Stimulated activated CD8-positive, alpha-beta memory T cell treated with anti-CD3 and anti-CD28 coated beads, Interleukin-12 subunit alpha, Interleukin-12 subunit beta, amount 100 ng/mL, for 4 hours (primary cell): Measurements from ENCODE around the gene NADK2.
"Not testable (repeated sequence)": the region's sequence is repeated elsewhere in the genome, so short reads cannot be mapped to it uniquely, and the experiment has no call there.

ENCODE experiments used
- DNase-seq: peaks from one replicate; pipeline ENCODE4 v3.0.0-alpha.2; 2020; ENCODE audit warnings: low read depth

NADK2 gene

DNA sequence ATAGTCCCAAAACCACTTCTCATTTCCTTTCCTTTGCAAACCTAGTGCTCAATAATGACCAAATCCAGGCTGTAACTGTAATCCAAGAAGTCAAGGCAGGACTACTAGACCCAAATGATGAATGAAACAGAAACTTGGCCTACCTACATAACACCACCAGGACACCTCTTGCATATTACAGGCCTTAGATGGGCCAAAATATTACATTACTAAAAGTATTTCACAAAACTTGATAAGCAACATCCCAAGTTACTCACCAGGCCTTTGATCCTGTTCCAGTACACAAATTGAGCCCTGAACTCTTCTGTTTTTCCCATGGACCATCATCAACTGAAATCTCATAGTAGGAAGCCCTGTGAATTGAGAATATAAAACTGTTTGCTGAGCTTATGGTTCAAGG, 34.8 kb downstream of the NADK2 start:
- no peak for DNase-seq

DNA sequence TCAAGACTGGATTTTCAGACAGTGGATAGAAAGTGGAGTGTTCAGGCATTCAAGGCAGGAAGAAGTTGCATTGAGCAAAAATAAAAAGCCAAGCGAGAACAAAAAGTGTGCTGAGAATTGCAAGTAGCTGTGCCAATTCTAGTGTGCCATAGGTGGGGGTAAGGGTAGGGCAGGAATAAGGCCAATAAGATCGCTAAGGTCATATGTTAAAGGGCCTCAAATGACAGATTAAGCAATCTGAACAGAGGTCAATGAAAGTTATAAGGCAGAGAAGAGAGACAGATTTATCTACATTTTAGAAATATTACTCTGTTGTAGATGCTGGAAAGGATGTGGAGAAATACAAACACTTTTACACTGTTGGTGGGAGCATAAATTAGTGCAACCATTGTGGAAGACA, 36.4 kb downstream of the NADK2 start:
- DNase-seq: no peak

DNA sequence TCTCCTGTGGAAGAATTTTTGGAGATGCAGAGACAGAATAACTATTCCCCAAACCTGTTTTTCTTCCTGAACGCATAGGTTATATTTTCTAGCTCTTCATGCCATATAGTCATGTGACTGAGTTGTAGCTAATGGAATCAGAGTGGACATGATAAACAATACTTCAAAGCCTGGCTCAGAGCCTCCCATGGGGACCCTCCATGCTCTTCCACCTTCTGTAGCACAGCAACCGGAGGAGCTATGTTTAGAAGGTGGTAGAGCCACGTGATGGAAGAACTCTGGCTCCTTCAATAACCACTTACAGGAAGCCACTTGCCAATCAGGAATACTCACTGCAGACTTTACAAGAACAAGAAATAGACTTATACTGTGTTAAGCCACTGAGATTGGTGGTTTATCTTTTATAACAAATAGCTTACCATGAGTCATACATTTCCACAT, 39.2 kb downstream of the NADK2 start:
- no peak for DNase-seq

DNA sequence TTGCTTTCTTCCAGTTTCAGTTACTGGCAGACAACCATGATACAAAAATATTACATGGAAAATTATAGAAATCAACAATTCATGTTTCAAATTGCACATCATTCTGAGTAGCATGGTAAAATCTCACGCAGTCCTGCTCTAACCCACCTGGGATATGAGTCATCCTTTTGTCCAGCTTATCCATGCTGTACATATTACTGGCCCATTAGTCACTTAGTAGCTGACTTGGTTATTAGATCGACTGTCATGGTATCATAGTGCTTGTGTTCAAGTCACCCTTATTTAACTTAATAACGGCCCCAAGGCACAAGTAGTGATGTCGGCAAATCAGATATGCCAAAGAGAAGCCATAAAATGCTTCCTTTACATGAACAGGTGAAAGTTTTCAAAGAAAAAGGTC, 41.2 kb downstream of the NADK2 start:
- no peak for DNase-seq

DNA sequence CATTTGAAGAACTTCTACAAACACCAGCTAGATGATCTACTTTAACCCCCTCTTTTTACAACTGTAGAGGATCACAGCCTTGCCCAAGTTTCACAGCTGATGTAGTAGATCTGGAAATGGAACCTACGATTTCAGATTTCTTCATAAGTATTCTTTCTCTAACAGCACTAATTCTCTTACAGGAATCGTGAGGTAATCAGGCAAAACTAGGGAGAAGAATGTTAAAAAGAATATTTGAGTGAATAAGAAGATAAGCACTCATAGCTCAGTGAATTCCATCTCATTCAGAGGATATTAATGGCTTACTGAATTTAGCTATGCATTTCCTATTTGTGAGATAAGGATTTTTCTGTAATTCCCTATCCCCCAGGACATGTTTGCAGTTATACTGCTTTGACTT, 42.1 kb downstream of the NADK2 start:
- DNase-seq: no peak

DNA sequence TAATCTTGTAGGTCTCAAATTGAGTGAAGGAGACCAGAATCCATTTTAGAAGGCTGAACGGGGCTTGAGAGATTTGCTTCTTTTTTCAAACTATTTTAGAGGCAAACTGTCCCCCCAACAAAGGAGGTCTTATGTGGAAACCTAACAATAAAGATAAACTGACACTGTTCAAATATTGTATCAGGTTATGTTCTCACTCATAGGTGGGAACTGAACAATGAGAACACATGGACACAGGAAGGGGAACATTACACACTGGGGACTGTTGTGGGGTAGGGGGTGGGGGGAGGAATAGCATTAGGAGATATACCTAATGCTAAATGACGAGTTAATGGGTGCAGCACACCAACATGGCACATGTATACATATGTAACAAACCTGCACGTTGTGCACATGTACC, 42.9 kb downstream of the NADK2 start:
- DNase-seq: not testable (repeated sequence)

DNA sequence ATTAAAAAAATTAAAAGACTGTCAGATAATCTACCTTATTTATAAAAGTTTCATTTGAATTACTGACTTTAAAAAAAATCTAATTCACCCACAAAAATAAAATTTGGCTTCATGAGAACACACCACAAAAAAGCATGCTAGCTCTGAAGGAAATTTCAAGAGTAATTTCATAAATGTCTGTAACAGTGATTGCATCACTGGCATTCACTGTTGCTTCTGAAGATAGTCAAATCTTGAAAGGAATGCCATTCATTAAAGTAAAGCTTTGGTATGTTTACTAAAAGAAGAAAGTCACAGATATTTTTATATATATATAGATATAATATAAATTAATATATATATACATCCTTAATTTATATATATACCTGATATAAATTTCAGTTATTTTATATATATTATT, 43.4 kb downstream of the NADK2 start:
- DNase-seq: no peak

DNA sequence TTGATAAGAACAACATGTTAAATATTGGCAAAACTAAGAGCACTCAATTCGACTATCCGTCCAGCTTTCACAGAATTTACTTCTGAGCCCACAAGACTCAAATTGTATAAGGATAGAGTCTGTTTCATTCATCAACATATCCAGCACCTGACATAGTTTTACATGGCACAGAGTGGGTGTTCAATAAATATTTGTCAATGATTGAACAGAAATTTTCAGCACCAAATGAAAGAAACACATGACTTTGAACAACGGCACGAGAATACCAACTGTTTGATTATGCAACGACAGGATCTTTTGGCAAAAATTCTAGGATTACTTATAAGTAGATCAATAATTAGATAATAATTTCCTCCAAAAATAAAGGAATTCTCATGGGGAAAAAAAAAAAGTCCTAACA, 48.0 kb downstream of the NADK2 start:
- no peak for DNase-seq

DNA sequence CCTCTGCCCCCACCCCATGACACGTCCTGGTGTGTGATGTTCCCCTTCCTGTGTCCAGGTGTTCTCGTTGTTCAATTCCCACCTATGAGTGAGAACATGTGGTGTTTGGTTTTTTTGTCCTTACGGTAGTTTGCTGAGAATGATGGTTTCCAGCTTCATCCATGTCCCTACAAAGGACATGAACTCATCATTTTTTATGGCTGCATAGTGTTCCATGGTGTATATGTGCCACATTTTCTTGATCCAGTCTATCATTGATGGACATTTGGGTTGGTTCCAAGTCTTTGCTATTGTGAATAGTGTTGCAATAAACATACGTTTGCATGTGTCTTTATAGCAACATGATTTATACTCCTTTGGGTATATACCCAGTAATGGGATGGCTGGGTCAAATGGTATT, 57.3 kb downstream of the NADK2 start:
- DNase-seq: not testable (repeated sequence)

DNA sequence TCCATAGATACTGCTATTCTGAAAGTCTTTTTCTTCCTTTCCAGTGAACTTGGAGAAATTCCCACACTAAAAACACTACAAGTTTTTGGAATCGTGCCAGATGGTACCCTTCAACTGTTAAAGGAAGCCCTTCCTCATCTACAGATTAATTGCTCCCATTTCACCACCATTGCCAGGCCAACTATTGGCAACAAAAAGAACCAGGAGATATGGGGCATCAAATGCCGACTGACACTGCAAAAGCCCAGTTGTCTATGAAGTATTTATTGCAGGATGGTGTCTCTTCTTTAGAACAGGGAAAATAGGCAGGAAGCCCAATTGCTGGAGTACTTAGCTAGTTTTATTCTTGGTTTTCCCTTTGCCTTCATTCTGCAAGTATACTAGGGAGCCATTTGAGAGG, 60.0 kb downstream of the NADK2 start:
- no peak for DNase-seq

DNA sequence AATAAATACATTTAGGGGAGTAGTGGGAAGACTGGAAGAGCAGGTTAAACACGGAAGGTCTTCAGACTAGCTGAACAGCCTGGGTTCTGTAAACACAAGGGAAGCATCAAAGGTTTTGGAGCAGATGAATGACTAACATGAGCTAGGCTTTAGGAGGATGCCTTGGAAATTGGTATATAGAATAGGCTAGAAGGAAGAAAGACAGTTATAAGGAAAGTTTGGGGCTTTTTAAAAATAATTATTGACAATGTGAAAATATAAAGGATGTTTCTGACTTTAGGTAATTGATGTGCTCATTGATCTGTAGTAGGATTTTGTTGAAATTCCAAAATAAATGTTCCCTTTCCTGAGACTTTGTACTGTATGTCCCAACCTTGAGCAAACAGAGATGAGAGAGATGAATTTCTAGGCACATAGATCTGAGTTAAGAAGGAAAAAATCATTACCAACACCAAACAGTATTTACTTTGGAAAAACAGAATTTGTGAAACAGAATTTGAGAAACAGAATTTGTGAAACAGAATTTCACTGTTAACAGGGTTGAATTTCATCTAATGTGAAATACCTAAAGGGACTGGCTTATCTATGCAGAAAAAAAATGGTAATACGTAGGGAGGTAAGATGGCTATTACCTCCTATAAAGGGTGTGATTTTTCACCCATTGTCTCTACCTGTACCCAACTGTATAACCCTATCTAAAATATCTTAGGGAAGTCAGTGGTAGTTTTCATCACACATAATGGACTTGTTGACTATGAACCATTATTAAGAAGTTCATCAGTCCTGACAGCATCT, 61.0 kb downstream of the NADK2 start:
- DNase-seq: no peak

DNA sequence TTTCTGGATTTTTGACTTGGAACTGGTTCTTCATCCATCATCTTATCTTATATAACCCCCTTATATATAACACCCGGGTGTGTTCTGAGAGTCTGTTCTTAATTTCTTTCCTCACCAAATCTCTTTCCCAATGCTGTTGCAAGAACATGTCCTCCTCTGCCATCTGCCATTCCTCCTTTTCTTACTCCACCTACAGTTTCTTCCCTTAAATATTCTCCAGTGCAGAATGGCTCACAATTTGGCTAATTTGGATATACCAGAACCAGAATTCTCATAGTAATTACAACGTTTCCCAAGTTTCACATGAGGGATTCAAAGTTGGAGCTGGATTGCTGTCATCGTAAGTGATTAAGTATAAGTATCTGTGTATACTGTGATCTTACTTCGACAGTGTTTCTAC, 61.8 kb downstream of the NADK2 start:
- no peak for DNase-seq

DNA sequence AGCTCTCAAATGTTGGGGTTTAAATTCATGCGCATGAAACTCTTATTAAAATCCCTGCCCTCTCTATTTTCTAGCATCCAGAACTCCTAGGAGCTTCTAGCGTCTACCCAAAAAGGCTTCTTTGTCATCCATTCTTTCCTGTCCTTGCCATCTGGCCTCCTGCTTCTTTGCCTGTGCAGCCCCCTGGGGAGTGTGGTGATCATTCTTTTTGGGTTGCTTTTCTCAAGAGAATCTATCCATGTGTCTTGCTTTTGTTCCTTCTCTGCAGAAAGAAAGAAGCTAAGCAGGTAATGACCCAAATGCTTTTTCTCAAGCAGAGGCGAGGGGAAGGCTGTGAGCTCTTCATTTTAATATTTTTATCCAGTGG, 63.2 kb downstream of the NADK2 start:
- no peak for DNase-seq

DNA sequence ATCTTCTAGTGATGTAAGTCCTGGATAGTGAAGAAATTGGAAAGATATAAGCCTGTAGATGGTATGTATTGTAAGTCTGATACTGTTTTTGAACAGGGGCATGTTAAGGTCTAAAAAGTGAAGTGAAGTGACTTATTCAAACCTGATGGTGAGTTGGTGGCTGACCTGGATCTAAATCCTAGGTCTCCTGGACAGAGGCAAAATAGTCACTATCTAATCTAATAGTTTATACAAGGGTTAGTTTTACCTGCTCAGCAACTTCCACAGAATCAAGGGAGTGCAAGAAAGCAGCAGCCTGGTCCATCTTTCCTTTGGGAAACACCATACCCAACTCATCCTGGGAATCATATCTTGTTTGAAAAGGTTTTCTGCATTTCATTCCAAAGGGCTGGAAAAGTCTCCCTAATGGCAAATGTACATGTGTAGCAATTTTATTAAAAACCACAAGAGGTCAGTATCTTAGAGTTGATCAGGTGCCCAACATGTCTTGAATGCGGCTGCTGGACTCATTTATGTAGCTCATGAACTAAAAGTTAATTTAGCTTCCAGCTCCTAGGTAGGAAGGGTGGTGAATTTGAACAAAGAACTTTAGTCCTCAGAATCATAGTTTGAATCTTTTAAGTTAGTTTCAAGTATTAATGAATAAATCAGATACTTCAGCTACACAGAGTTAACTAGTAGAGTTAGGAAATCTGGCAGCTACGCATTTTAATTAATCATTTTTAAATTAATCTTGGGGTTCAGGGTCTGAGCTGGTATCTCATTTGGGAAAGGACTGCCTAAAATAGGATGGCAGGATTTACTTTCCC, 63.8 kb downstream of the NADK2 start:
- DNase-seq: no peak

DNA sequence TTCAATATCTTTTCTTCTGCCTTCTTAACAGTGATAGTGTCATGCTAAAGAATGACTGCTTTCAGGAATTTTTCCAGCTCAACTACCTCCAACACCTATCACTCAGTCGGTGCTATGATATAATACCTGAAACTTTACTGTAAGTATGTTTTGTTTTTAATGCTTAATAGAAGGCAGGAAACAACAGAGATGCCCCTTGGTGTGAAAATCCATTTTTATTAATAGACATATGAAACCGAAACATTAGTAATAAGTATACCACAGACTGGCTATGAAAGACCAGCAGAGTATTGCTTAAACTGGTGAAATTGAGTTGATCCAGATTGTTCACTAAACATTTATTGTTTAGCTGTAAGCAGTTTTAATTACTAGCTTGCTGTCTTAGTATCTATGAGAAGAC, 64.6 kb downstream of the NADK2 start:
- DNase-seq: no peak

DNA sequence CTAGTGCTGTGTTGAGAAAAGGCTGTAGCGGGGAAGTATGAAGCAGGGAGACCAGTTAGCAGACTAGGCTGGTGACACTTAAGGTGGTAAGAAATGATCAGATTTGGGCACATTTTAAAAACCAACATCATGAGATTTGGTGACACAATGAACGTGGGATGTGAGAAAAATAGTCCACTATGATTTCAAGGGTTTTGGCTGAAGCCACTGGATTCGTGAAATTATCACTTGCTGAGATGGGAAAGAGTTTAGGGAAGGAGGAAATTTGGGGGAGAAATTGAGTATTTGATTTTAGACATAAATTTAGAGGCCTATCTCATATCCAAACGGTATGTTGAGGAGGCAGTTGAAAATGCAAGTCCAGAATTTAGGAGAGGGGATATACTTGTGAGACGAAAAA, 66.7 kb downstream of the NADK2 start:
- no peak for DNase-seq

DNA sequence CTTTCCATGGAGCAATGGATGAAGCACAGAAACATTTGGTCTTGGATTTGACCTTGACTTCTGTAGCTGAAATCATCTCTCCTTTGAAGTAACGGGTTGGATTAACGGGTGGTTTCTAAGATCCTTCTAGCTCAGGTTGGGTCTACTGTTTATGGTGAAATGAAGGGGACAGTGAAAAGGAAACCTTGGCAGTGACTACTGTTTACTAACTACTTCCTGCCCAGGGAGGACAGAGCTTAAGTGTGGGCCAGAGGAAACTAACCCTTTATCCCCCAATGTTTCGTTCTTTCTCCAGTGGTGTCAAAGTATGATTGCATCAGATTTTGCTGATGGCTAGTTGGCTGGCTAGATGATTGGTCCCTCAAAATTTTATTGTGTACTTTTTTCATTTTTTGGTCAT, 67.6 kb downstream of the NADK2 start:
- no peak for DNase-seq

DNA sequence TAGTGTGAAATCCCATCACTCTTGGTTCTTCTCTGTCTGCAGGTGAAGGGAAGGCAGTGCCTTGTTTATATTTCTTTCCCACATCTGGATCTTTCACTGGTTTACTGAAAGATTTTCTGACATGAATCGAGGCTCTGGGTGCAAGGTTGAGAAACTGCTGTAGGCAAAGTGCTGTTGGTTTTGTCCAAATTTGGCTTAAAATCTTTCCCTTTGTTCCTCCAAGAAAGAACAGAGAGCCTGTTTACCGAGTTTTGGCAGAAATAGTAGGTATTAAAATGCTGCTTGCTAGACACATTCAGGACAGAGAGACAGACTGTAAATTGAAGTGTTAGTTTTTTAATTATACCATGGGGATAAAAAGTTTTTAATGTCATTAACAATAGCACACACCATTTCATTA, 68.3 kb downstream of the NADK2 start:
- DNase-seq: no peak

DNA sequence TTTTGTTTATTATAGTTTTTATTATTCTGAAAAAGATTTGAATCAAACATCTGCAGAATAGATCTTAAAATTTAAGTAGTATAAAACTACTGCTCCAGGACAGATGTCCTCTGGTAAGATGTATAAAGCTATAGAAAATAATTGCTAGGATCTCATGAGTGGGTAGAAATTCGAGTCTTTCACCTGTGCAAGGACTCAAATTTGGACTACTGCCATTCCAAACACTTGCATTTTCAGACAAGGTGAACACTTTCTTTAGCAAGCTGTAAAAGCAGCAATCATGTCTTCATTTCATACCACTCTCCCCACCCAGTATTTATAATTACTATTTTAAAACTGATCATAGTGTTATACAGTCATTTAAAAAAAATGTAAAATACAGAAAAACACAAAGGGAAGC, 69.1 kb downstream of the NADK2 start:
- no peak for DNase-seq

DNA sequence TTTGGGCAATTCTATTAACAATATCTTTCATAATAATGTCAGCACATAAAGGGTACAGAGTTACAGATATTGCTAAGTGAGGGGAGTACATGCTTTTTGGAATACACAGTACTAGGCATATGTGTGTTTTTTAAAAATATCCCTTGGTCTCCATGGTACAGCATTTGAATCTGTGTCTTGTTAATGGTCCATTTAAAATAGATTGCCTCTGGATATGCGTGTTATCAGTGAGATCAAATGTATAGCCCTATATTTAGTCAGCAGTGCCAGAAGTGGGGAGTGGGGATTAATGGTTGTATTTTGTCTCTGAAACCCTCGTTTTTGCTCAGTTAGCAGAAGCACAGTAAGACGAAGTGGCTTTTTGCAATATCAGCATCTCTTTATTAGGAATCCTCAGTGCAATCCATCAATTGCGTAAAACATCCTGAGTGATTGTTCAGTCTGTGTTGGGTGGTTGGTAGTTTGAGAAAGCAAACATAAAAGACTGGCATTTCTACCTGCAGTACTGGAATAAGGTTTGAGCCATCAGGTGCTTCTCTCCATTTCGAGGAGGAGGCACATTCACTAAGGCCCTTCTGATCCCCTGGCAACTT, 70.8 kb downstream of the NADK2 start:
- DNase-seq: no peak

DNA sequence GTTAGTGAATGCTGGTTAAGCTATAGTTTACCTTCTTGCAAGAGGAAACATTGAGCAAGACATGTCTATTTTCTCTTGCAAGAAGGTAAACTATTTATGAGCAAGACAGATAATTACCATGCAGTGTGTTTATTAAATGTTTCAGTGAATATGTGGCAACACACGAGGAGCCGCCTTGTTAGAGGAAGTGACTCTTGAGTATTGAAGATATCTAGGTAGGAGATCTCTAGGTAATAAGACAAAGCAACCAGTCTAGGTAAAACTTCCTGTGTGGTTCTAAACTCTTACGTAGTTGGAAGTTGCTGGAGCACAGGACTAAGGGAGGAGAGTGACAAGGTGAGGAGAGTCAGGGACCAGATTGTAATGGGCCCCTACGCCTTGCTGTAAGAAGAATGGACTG, 73.0 kb downstream of the NADK2 start:
- no peak for DNase-seq

DNA sequence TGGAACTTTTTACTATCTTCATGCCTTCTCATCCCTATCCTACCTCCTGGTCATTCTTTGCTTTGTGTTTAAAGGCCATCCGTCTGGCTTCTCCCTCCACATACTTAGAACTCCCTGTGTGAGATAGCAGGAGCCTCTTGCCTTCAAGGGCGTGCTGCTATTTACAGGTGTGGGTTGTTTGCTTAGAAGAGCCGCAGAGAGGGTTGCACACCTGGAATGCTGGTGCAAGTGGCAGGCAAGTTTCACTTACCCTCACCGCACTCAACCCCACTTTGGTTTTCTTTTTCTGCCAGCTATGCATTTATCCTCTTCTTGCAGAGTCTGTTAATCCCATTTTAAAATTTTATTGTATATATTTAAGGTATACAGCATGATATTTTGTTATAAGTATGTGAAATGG, 77.3 kb downstream of the NADK2 start:
- no peak for DNase-seq

DNA sequence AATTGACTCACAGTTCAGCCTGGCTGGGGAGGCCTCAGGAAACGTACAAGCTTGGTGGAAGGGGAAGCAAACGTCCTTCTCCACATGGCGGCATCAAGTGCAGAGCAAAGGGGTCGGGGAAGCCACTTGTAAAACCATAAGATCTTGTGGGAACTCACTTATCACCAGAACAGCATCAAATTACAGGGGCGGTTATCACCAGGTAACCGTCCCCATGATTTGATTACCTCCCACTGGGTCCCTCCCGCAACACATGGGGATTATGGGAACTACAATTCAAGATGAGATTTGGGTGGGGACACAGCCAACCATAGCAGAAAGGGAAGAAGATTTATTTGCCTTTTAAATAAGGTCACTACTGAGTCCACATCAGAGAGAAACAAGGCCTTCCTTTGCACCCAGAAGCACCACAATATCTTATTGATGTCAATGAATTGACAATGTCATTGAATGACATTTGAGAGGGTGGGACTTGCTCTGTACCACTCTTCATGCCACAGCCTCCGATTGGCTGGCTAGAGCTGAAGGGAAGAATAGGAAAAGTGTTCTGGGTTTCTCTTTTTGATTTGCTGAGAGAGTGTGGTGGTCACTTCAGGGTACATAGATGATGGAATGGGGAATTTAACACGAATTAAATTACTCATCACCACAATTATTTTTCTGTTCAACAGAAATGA, 78.8 kb downstream of the NADK2 start:
- no peak for DNase-seq
